ENCODE data around the gene RAB30. TPM values are rescaled to one million over a fixed set of nuclear protein-coding genes. Genes with fewer than 3 reads are reported as not detected.
A peak's percentile ranks its signal among the peaks of the same experiment; 100 is the strongest.

Gene RAB30
- total RNA-seq, 6 experiments from 2014 or later, result 17.6 to 22.2 (median 19.4) TPM

DNA sequence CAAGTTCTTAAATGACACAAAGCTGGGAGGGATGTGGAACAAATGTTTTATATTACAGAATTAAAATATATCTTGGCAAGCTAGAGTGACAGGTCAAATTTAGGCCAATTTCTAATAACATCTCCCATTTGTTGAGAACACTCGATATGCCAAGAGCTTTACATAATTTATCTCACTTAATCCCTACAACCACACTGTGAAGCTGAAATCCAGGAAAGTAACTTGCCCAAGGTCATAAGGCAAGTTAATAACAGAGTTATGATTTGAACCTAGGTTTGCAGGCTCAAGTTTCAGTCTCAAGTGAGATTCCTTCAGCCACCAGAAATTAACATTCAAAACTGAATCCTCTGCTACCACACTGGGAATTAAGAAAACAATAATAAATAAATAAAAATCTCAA lies 38.3 kb downstream of the RAB30 start:
- H3K36me3 Mint-ChIP-seq (ENCODE audit: low read depth), result peaks cover 12% of the 10 kb centered on the region
- peak overlapping the region; percentile 80 for H3K27ac Mint-ChIP-seq
- DNase-seq, result no peak

DNA sequence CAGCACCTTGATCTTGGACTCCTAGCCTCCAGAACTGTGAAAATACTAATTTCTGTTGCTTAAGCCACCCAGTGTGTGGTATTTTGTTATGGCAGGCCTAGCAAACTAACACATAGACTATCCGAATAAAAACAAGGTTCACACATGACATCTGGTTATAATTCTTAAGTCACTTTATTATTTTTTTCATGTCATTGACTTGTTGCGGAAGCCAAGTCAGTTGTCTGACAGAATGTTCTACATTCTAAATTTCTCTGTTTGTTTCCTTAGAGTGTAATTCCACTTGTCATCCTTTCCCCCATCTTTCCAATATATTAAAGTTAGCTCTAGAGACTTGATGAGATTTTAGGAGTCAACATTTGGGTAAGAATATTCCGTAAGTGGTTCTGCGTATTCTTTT lies 40.6 kb downstream of the RAB30 start:
- TF ChIP-seq, protein P1, sequence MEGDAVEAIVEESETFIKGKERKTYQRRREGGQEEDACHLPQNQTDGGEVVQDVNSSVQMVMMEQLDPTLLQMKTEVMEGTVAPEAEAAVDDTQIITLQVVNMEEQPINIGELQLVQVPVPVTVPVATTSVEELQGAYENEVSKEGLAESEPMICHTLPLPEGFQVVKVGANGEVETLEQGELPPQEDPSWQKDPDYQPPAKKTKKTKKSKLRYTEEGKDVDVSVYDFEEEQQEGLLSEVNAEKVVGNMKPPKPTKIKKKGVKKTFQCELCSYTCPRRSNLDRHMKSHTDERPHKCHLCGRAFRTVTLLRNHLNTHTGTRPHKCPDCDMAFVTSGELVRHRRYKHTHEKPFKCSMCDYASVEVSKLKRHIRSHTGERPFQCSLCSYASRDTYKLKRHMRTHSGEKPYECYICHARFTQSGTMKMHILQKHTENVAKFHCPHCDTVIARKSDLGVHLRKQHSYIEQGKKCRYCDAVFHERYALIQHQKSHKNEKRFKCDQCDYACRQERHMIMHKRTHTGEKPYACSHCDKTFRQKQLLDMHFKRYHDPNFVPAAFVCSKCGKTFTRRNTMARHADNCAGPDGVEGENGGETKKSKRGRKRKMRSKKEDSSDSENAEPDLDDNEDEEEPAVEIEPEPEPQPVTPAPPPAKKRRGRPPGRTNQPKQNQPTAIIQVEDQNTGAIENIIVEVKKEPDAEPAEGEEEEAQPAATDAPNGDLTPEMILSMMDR (IDR thresholded peaks at IDR 0.05), result no peak
- H3K27ac Mint-ChIP-seq, result no peak overlapping the region
- no peaks in the 10 kb centered on the region for H3K9me3 Mint-ChIP-seq
- H3K27me3 Mint-ChIP-seq (ENCODE audit: insufficient read depth), result no peaks in the 10 kb centered on the region
- DNase-seq, result no peak
- peaks cover 9% of the 10 kb centered on the region; the same call in 1 of the 2 replicates for H3K36me3 Mint-ChIP-seq (ENCODE audit: low read depth)
- peaks cover 41% of the 10 kb centered on the region for H3K4me1 Mint-ChIP-seq (ENCODE audit: low read depth)
- no peak overlapping the region for H3K4me3 Mint-ChIP-seq

More for the DNA sequence above, 38.3 kb downstream of the RAB30 start:
- H3K4me3 Mint-ChIP-seq, result peak overlapping the region; percentile 79
- H3K27me3 Mint-ChIP-seq (ENCODE audit: insufficient read depth), result no peaks in the 10 kb centered on the region
- TF ChIP-seq, protein P1 (IDR thresholded peaks at IDR 0.05), result no peak
- peaks cover 61% of the 10 kb centered on the region for H3K4me1 Mint-ChIP-seq (ENCODE audit: low read depth)
- no peaks in the 10 kb centered on the region for H3K9me3 Mint-ChIP-seq

GRCh38 chr11:83027794-83028193 lies 43.9 kb downstream of the RAB30 start:
- Mint-ChIP-seq H3K27me3 (ENCODE audit: insufficient read depth) (no peaks in the 10 kb centered on the region), H3K36me3 (ENCODE audit: low read depth) (peaks cover 11% of the 10 kb centered on the region; the same call in 1 of the 2 replicates), H3K4me1 (ENCODE audit: low read depth) (peaks cover 18% of the 10 kb centered on the region), H3K27ac (no peak overlapping the region), H3K9me3 (no peaks in the 10 kb centered on the region), H3K4me3 (no peak overlapping the region)
- TF ChIP-seq, protein P1 (IDR thresholded peaks at IDR 0.05), result no peak
- DNase-seq, result no peak

- Mint-ChIP-seq H3K27ac (no peak overlapping the region), H3K9me3 (no peaks in the 10 kb centered on the region), H3K36me3 (ENCODE audit: low read depth) (peaks cover 11% of the 10 kb centered on the region; the same call in 1 of the 2 replicates), H3K27me3 (ENCODE audit: insufficient read depth) (no peaks in the 10 kb centered on the region), H3K4me3 (no peak overlapping the region), H3K4me1 (ENCODE audit: low read depth) (peaks cover 13% of the 10 kb centered on the region)
- DNase-seq, result no peak
- TF ChIP-seq, protein P1 (IDR thresholded peaks at IDR 0.05), result no peak
Observed at GRCh38 chr11:83027289-83027688, 44.4 kb downstream of the RAB30 start.

- TF ChIP-seq, protein P1 (IDR thresholded peaks at IDR 0.05), result no peak
- no peaks in the 10 kb centered on the region for H3K9me3 Mint-ChIP-seq
- H3K4me3 Mint-ChIP-seq, result no peak overlapping the region
- DNase-seq, result no peak
- H3K4me1 Mint-ChIP-seq (ENCODE audit: low read depth), result peaks cover 13% of the 10 kb centered on the region
- H3K27me3 Mint-ChIP-seq (ENCODE audit: insufficient read depth), result no peaks in the 10 kb centered on the region
- H3K27ac Mint-ChIP-seq, result no peak overlapping the region
- H3K36me3 Mint-ChIP-seq (ENCODE audit: low read depth), result peaks cover 6% of the 10 kb centered on the region; the same call in 1 of the 2 replicates
Observed at GRCh38 chr11:83026229-83026628, 45.5 kb downstream of the RAB30 start.
